Left renal cortex interstitium (tissue), 4 donors: ENCODE data around the gene LMO1. TPM values are rescaled to one million over a fixed set of nuclear protein-coding genes. Genes with fewer than 3 reads are reported as not detected.

Source experiments
- DNase-seq, 4 donors: peaks; one replicate each; pipeline ENCODE4 v3.0.0-alpha.2; 2013; ENCODE audit warnings: low read depth in 4 of 4, low spot score in 2 of 4, missing footprints in 1 of 4
- polyA plus RNA-seq, 4 donors: library from polyadenylated mRNA; unstranded; fragments of 120-200 nt; gene quantifications; one replicate each; pipeline ENCODE4 v1.2.1, GENCODE V29; 2013; ENCODE audit not compliant: insufficient read length in 4 of 4

LMO1 gene
- polyA plus RNA-seq, 4 donors, result 0.86 to 1.0 (median 0.95) TPM

- no peak for DNase-seq
These were observed 86.5 kb downstream of the LMO1 start for GRCh38 chr11:8177136-8177535.

Other genes with a start within 250 kb of the LMO1 start
- gene TUB, start 182.7 kb downstream of the LMO1 start, polyA plus RNA-seq, result 10 to 100 TPM; 21.5 to 28.7 (median 24.7) TPM
- gene RIC3, start 94.9 kb downstream of the LMO1 start, polyA plus RNA-seq, result 10 to 100 TPM in 3 of 4 donors, 1 to 10 TPM in 1; 8.6 to 19.2 (median 16.3) TPM